ENCODE measurements around the gene TMEM243.
"Not testable (repeated sequence)": the region's sequence is repeated elsewhere in the genome, so short reads cannot be mapped to it uniquely, and the experiment has no call there.

TMEM243 gene

GRCh38 chr7:87219545-87220025 lies at the start of gene TMEM243:
Gene TMEM243, minus strand, starts transcription at chr7:87219732. Its CDS starts 229 bp downstream, at chr7:87219503.
- in situ Hi-C loops (cut with HindIII; ENCODE audit: low pct_ligation_motif_present, low sequenced_read_pairs): no loop called here
- no peaks in the 10 kb centered on the region for H3K27me3 ChIP-seq (replicated peaks)
- peak within 1 kb of the TSS; percentile 49 for H3K27ac ChIP-seq
- TF ChIP-seq CTCF (IDR thresholded peaks at IDR 0.05; ENCODE audit: low read depth, low read length, missing control alignments): peak; percentile 3
- H3K36me3 ChIP-seq (replicated peaks): no peaks in the 10 kb centered on the region
- peak within 1 kb of the TSS; percentile 92 for H3K4me3 ChIP-seq (ENCODE audit: low read depth, low read length)
- peak; percentile 70 for DNase-seq

GRCh38 chr7:87267239-87267900 lies 47.8 kb upstream of the TMEM243 start:
- H3K27me3 ChIP-seq (replicated peaks): no peaks in the 10 kb centered on the region
- no peak for DNase-seq
- H3K27ac ChIP-seq: no peak overlapping the region
- H3K36me3 ChIP-seq (replicated peaks): no peaks in the 10 kb centered on the region
- TF ChIP-seq CTCF (IDR thresholded peaks at IDR 0.05; ENCODE audit: low read depth, low read length, missing control alignments): no peak
- H3K4me3 ChIP-seq (ENCODE audit: low read depth, low read length): no peak overlapping the region
- in situ Hi-C loops (cut with HindIII; ENCODE audit: low pct_ligation_motif_present, low sequenced_read_pairs): no loop called here

GRCh38 chr7:87263537-87263936 lies 44.0 kb upstream of the TMEM243 start:
- TF ChIP-seq CTCF (IDR thresholded peaks at IDR 0.05; ENCODE audit: low read depth, low read length, missing control alignments): no peak
- Histone ChIP-seq H3K27me3 (replicated peaks) (no peaks in the 10 kb centered on the region), H3K36me3 (replicated peaks) (no peaks in the 10 kb centered on the region), H3K27ac (no peak overlapping the region), H3K4me3 (ENCODE audit: low read depth, low read length) (no peak overlapping the region)
- in situ Hi-C loops (cut with HindIII; ENCODE audit: low pct_ligation_motif_present, low sequenced_read_pairs): no loop called here
- DNase-seq: no peak

GRCh38 chr7:87253589-87254087 lies 34.1 kb upstream of the TMEM243 start:
- H3K27me3 ChIP-seq (replicated peaks): no peaks in the 10 kb centered on the region
- in situ Hi-C loops (cut with HindIII; ENCODE audit: low pct_ligation_motif_present, low sequenced_read_pairs): no loop called here
- no peak for TF ChIP-seq CTCF (IDR thresholded peaks at IDR 0.05; ENCODE audit: low read depth, low read length, missing control alignments)

GRCh38 chr7:87245671-87246070 lies 26.1 kb upstream of the TMEM243 start:
- H3K27me3 ChIP-seq (replicated peaks): not testable (repeated sequence)

More at GRCh38 chr7:87253589-87254087, 34.1 kb upstream of the TMEM243 start:
- no peak overlapping the region for H3K27ac ChIP-seq
- no peaks in the 10 kb centered on the region for H3K36me3 ChIP-seq (replicated peaks)
- no peak overlapping the region for H3K4me3 ChIP-seq (ENCODE audit: low read depth, low read length)
- DNase-seq: no peak

GRCh38 chr7:87238464-87239051 lies 19.0 kb upstream of the TMEM243 start:
- DNase-seq; H3K27me3 ChIP-seq (replicated peaks); H3K4me3 ChIP-seq (ENCODE audit: low read depth, low read length); H3K36me3 ChIP-seq (replicated peaks); in situ Hi-C loops (cut with HindIII; ENCODE audit: low pct_ligation_motif_present, low sequenced_read_pairs); H3K27ac ChIP-seq: not testable (repeated sequence)

More at GRCh38 chr7:87245671-87246070, 26.1 kb upstream of the TMEM243 start:
- DNase-seq; H3K27ac ChIP-seq; H3K4me3 ChIP-seq (ENCODE audit: low read depth, low read length); H3K36me3 ChIP-seq (replicated peaks); in situ Hi-C loops (cut with HindIII; ENCODE audit: low pct_ligation_motif_present, low sequenced_read_pairs): not testable (repeated sequence)

All from brain microvascular endothelial cell (primary cell).